PC-9 (cell line): ENCODE data around the gene SLC35E3. TPM values are rescaled to one million over a fixed set of nuclear protein-coding genes. Genes with fewer than 3 reads are reported as not detected.

Experiments
- BruUV-seq: library from RNA; stranded (reverse); fragments of 400-500 nt; replicated peaks from 2 replicates; lab custom pipeline; 2021; lab: Mats Ljungman, UMichigan
- CTCF ChIA-PET: fragments of 300-600 bp; sonication (Branson Sonifier 250); formaldehyde crosslinking; loops from one replicate; lab custom pipeline; 2022; ENCODE audit warnings: antibody characterized with exemption; lab: Charles Lee
- POLR2A ChIA-PET: fragments of 300-600 bp; sonication (Branson Sonifier 250); formaldehyde crosslinking; loops from one replicate; lab custom pipeline; 2022; ENCODE audit warnings: antibody characterized with exemption; ENCODE audit not compliant: unreplicated experiment; lab: Charles Lee
- DNase-seq, 2 experiments: peaks; one replicate each; pipeline versions ENCODE4 v3.0.0 to v3.0.0-alpha.2; 2015 to 2022; ENCODE audit warnings: mixed read lengths in 1 of 2
- H2AFZ ChIP-seq: fragments of 200-600 bp; sonication (generic); 2 replicates; pipeline ENCODE4 v1.8.1; 2017; ENCODE audit warnings: antibody characterized with exemption
- H3F3A ChIP-seq: fragments of 200-600 bp; sonication (generic); 2 replicates; pipeline ENCODE4 v1.8.1; 2017; ENCODE audit warnings: antibody characterized with exemption, mild to moderate bottlenecking, low read depth; ENCODE audit not compliant: insufficient read depth
- H3K27ac ChIP-seq: fragments of 200-600 bp; sonication (generic); 2 replicates; pipeline ENCODE4 v1.6.1; 2016; ENCODE audit warnings: mixed run types
- H3K27me3 ChIP-seq: fragments of 200-600 bp; sonication (generic); 2 replicates; pipeline ENCODE4 v1.6.1; 2016; ENCODE audit warnings: low read depth, mixed run types; ENCODE audit not compliant: insufficient read depth
- H3K36me3 ChIP-seq: fragments of 200-600 bp; sonication (generic); 2 replicates; pipeline ENCODE4 v1.6.1; 2016; ENCODE audit warnings: low read depth, mixed run types
- H3K4me1 ChIP-seq: fragments of 200-600 bp; sonication (generic); replicated peaks from 2 replicates; pipeline ENCODE4 v1.6.1; 2016; ENCODE audit warnings: mixed run types; ENCODE audit not compliant: insufficient read depth
- H3K4me2 ChIP-seq: fragments of 200-600 bp; sonication (generic); 2 replicates; pipeline ENCODE4 v1.6.1; 2017; ENCODE audit warnings: mixed run types
- H3K4me3 ChIP-seq: fragments of 200-600 bp; sonication (generic); 2 replicates; pipeline ENCODE4 v1.6.1; 2016; ENCODE audit warnings: mixed run types
- H3K79me2 ChIP-seq: fragments of 200-600 bp; sonication (generic); 2 replicates; pipeline ENCODE4 v1.6.1; 2017; ENCODE audit warnings: low read depth, mixed run types
- H3K9me2 ChIP-seq: fragments of 200-600 bp; sonication (generic); 2 replicates; pipeline ENCODE4 v1.8.1; 2017; ENCODE audit warnings: mild to moderate bottlenecking; ENCODE audit not compliant: insufficient read depth
- H3K9me3 ChIP-seq: fragments of 200-600 bp; sonication (generic); 2 replicates; pipeline ENCODE4 v1.8.1; 2016; ENCODE audit warnings: low read depth; ENCODE audit not compliant: insufficient read depth
- H4K20me1 ChIP-seq: fragments of 200-600 bp; sonication (generic); 2 replicates; pipeline ENCODE4 v1.8.1; 2017; ENCODE audit not compliant: insufficient read depth
- EZH2 ChIP-seq: fragments of 200-600 bp; sonication (generic); IDR thresholded peaks from 2 replicates; pipeline ENCODE4 v1.8.0; 2017; ENCODE audit warnings: antibody characterized with exemption, low read depth
- intact Hi-C: fragments of 100-400 bp; cut with micrococcal nuclease; formaldehyde crosslinking; loops from one replicate; pipeline ENCODE4 v1.10.0; 2022; ENCODE audit not compliant: unreplicated experiment
- total RNA-seq: library from RNA; stranded (reverse); gene quantifications from 2 replicates; pipeline ENCODE4 v1.2.3, GENCODE V29; 2021
- TF ChIP-seq, protein P1 (sequence below): fragments of 200-600 bp; sonication (generic); conservative IDR thresholded peaks from 2 replicates; pipeline ENCODE4 v1.6.1; 2017; ENCODE audit warnings: mixed run types, antibody characterized with exemption, mild to moderate bottlenecking, moderate library complexity

Gene SLC35E3
- total RNA-seq, 1 experiment from 2014 or later, result 10.7 TPM

DNA sequence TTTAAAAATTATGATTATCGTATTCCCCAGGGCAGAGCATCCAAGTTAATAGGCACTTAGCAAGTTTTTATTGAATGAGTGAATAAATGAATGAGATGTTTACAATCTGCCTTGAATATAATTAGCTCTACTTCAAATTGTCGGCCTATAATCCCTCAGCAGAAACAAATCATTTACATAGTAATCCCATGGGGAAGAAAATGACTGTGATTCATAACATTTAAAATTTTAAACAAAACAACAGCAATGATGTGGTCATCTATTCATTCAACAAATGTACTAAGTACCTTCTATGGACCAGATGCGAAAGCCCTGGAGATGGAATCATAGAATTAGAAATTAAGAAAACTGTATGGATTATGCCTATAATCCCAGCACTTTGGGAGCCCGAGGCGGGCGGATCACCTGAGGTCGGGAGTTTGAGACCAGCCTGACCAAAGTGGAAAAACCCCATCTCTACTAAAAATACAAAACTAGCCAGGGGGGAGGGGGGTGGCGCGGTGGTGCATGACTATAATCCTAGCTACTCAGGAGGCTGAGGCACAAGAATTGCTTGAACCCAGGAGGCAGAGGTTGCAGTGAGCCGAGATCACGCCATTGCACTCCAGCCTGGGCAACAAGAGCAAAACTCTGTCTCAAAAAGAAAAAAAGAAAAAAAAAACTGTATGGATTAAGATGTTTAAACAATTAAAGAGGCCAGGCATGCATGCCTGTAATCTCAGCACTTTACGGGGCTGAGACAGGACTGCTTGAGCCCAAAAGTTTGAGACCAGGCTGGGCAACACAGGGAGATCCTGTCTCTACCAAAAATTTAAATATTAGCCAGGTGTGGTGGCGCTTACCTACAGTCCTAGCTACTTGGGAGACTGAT, 44.3 kb downstream of the SLC35E3 start:
- peaks cover 14% of the 10 kb centered on the region for H3K4me1 ChIP-seq
- H3K27me3 ChIP-seq, result no peaks in the 10 kb centered on the region
- ChIA-PET CTCF (no interaction called here), POLR2A (no interaction called here)
- H3K9me2 ChIP-seq, result no peaks in the 10 kb centered on the region
- intact Hi-C loops, result no loop called here
- H3F3A ChIP-seq, result peaks cover 8% of the 10 kb centered on the region; the same call in 1 of the 2 replicates
- no peak for DNase-seq
- no peaks in the 10 kb centered on the region for H3K36me3 ChIP-seq
- no TSS peak for BruUV-seq
- no peak overlapping the region for H3K4me2 ChIP-seq
- no peak overlapping the region for H3K27ac ChIP-seq
- TF ChIP-seq, protein P1, sequence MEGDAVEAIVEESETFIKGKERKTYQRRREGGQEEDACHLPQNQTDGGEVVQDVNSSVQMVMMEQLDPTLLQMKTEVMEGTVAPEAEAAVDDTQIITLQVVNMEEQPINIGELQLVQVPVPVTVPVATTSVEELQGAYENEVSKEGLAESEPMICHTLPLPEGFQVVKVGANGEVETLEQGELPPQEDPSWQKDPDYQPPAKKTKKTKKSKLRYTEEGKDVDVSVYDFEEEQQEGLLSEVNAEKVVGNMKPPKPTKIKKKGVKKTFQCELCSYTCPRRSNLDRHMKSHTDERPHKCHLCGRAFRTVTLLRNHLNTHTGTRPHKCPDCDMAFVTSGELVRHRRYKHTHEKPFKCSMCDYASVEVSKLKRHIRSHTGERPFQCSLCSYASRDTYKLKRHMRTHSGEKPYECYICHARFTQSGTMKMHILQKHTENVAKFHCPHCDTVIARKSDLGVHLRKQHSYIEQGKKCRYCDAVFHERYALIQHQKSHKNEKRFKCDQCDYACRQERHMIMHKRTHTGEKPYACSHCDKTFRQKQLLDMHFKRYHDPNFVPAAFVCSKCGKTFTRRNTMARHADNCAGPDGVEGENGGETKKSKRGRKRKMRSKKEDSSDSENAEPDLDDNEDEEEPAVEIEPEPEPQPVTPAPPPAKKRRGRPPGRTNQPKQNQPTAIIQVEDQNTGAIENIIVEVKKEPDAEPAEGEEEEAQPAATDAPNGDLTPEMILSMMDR, result no peak
- no peak for TF ChIP-seq EZH2
- no peaks in the 10 kb centered on the region for H4K20me1 ChIP-seq
- no peak overlapping the region for H3K4me3 ChIP-seq
- no peak overlapping the region for H2AFZ ChIP-seq
- H3K9me3 ChIP-seq, result no peaks in the 10 kb centered on the region
- H3K79me2 ChIP-seq, result no peaks in the 10 kb centered on the region

DNA sequence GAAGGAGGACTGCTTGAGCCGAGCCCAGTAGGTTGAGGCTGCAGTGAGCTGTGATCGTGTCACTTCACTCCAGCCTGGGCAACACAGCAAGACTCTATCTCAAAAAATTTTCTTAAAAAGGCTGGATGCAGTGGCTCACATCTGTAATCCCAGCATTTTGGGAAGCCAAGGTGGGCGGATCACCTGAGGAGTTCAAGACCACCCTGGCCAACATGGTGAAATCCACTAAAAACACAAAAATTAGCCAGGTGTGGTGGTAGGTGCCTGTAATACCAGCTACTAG, 44.9 kb downstream of the SLC35E3 start:
- intact Hi-C loops, result no loop called here
- no peaks in the 10 kb centered on the region for H3K79me2 ChIP-seq
- peaks cover 14% of the 10 kb centered on the region for H3K4me1 ChIP-seq
- no peaks in the 10 kb centered on the region for H3K9me2 ChIP-seq
- no peak for DNase-seq
- no peak overlapping the region for H3K4me2 ChIP-seq
- no TSS peak for BruUV-seq
- no peaks in the 10 kb centered on the region for H3K36me3 ChIP-seq
- H4K20me1 ChIP-seq, result no peaks in the 10 kb centered on the region
- ChIA-PET CTCF (no interaction called here), POLR2A (no interaction called here)
- no peak overlapping the region for H2AFZ ChIP-seq
- no peaks in the 10 kb centered on the region for H3K9me3 ChIP-seq
- no peak overlapping the region for H3K27ac ChIP-seq
- H3K4me3 ChIP-seq, result no peak overlapping the region
- H3F3A ChIP-seq, result peaks cover 8% of the 10 kb centered on the region; the same call in 1 of the 2 replicates
- TF ChIP-seq, protein P1, result no peak
- no peak for TF ChIP-seq EZH2
- H3K27me3 ChIP-seq, result no peaks in the 10 kb centered on the region

DNA sequence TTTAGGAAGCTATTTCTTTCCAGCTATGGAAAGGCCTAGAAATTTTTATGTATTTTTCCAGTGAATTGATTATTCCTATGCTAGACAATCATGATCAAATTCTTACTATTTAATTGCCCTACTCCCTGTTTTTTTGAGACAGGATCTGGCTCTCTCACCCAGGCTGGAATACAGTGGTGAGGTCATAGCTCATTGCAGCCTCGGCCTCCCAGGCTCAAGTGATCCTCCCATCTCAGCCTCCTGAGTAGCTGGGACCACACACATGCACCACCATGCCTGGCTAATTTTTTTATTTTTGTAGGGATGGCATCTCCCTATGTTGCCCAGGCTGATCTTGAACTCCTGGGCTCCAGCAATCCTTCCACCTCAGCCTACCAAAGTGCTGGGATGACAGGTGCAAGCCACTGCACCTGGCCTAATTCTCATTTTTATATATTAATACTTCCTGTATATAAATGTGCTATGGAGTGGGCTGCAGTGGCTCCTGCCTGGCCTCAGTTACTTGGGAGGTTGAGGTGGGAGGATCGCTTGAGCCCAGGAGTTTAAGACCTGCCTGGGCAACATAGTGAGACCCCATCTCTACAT, 46.0 kb downstream of the SLC35E3 start:
- intact Hi-C loops, result no loop called here
- no TSS peak for BruUV-seq
- CTCF ChIA-PET, result interaction anchor here (0.6 kb wide), 1 partner anchor 363 kb away, joined by 3 read pairs; no protein-coding TSS in a partner anchor
- Histone ChIP-seq H3K27ac (no peak overlapping the region), H3K27me3 (no peaks in the 10 kb centered on the region), H3K4me2 (no peak overlapping the region), H2AFZ (no peak overlapping the region), H4K20me1 (no peaks in the 10 kb centered on the region), H3K36me3 (no peaks in the 10 kb centered on the region), H3K9me3 (no peaks in the 10 kb centered on the region), H3K4me1 (peaks cover 11% of the 10 kb centered on the region), H3K9me2 (no peaks in the 10 kb centered on the region), H3K79me2 (no peaks in the 10 kb centered on the region), H3K4me3 (no peak overlapping the region), H3F3A (peaks cover 6% of the 10 kb centered on the region; the same call in 1 of the 2 replicates)
- no peak for DNase-seq
- POLR2A ChIA-PET, result no interaction called here
- TF ChIP-seq EZH2, result no peak
- TF ChIP-seq, protein P1, result no peak
